Activated CD8-positive, alpha-beta T cell treated with anti-CD3 and anti-CD28 coated beads for 36 hours (primary cell): Measurements from ENCODE around the gene DDA1. TPM values are rescaled to one million over a fixed set of nuclear protein-coding genes. Genes with fewer than 3 reads are reported as not detected.
A peak's percentile ranks its signal among the peaks of the same experiment; 100 is the strongest.
"Not testable (repeated sequence)": the region's sequence is repeated elsewhere in the genome, so short reads cannot be mapped to it uniquely, and the experiment has no call there.

Experiments used
- ATAC-seq: fragments of 200-7000 bp; cut with Tn5 transposase; one replicate; pipeline ENCODE4 v1.10.0; 2021; ENCODE audit warnings: mild to moderate bottlenecking, moderate library complexity
- CTCF ChIA-PET: fragments of 350-600 bp; sonication (Branson Sonifier 250); formaldehyde crosslinking; loops from one replicate; lab custom pipeline; 2021; ENCODE audit warnings: antibody characterized with exemption; lab: Charles Lee
- POLR2A ChIA-PET: fragments of 350-600 bp; sonication (Branson Sonifier 250); formaldehyde crosslinking; loops from one replicate; lab custom pipeline; 2021; ENCODE audit warnings: antibody characterized with exemption; lab: Charles Lee
- DNase-seq: peaks from one replicate; pipeline ENCODE4 v3.0.0-alpha.2; 2020
- H3K27ac Mint-ChIP-seq: one replicate; pipeline ENCODE4 v1.8.0; 2021; ENCODE audit warnings: mild to moderate bottlenecking, mixed read lengths
- H3K27me3 Mint-ChIP-seq: one replicate; pipeline ENCODE4 v1.8.0; 2021; ENCODE audit warnings: mixed read lengths
- H3K36me3 Mint-ChIP-seq: one replicate; pipeline ENCODE4 v1.8.0; 2021; ENCODE audit warnings: low read depth, mixed read lengths
- H3K4me1 Mint-ChIP-seq: one replicate; pipeline ENCODE4 v1.8.0; 2021; ENCODE audit warnings: low read depth, mixed read lengths
- H3K4me3 Mint-ChIP-seq: one replicate; pipeline ENCODE4 v1.8.0; 2021; ENCODE audit warnings: mild to moderate bottlenecking, moderate library complexity, mixed read lengths
- H3K9me3 Mint-ChIP-seq: one replicate; pipeline ENCODE4 v1.8.0; 2021; ENCODE audit warnings: mixed read lengths
- intact Hi-C: fragments of 100-400 bp; cut with micrococcal nuclease; formaldehyde crosslinking; loops from one replicate; pipeline ENCODE4 v1.10.0; 2022
- total RNA-seq, 2 experiments: library from RNA; stranded (reverse); gene quantifications; one replicate each; pipeline ENCODE4 v1.2.3, GENCODE V29; 2021
- TF ChIP-seq, protein P1 (sequence below): fragments of 200-600 bp; IDR thresholded peaks from one replicate; pipeline ENCODE4 v1.8.0; 2022; ENCODE audit warnings: antibody characterized with exemption, mild to moderate bottlenecking

DDA1 gene
- total RNA-seq, 2 experiments from 2014 or later: 25.4 to 33.2 TPM

GRCh38 chr19:17266975-17267788 lies 42.2 kb upstream of the DDA1 start, which contains the start of gene BABAM1:
TSS of gene BABAM1 (plus strand) at chr19:17267443. CDS start at chr19:17268807, 1,364 bp downstream.
- intact Hi-C loops: no loop called here
- ChIA-PET POLR2A (interaction anchor here (0.5 to 5.7 kb wide), 4 partner anchors 15 to 138 kb away, joined by 3 to 36 read pairs (median 7); partner anchors contain the start of genes ANKLE1 and BST2), CTCF (interaction anchor here (0.8 to 5.9 kb wide), 11 partner anchors 8 to 224 kb away, joined by 3 to 46 read pairs (median 4); partner anchors contain the start of genes ANKLE1, DDA1 and USE1)
- no peaks in the 10 kb centered on the region for H3K27me3 Mint-ChIP-seq
- TF ChIP-seq, protein P1, sequence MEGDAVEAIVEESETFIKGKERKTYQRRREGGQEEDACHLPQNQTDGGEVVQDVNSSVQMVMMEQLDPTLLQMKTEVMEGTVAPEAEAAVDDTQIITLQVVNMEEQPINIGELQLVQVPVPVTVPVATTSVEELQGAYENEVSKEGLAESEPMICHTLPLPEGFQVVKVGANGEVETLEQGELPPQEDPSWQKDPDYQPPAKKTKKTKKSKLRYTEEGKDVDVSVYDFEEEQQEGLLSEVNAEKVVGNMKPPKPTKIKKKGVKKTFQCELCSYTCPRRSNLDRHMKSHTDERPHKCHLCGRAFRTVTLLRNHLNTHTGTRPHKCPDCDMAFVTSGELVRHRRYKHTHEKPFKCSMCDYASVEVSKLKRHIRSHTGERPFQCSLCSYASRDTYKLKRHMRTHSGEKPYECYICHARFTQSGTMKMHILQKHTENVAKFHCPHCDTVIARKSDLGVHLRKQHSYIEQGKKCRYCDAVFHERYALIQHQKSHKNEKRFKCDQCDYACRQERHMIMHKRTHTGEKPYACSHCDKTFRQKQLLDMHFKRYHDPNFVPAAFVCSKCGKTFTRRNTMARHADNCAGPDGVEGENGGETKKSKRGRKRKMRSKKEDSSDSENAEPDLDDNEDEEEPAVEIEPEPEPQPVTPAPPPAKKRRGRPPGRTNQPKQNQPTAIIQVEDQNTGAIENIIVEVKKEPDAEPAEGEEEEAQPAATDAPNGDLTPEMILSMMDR: no peak
- H3K36me3 Mint-ChIP-seq: peaks cover 8% of the 10 kb centered on the region
- H3K27ac Mint-ChIP-seq: peak within 1 kb of the TSS; percentile 90
- DNase-seq: peak; percentile 99
- H3K9me3 Mint-ChIP-seq: no peaks in the 10 kb centered on the region
- peak; percentile 95 for ATAC-seq
- H3K4me3 Mint-ChIP-seq: peak within 1 kb of the TSS; percentile 95
- peaks cover 15% of the 10 kb centered on the region for H3K4me1 Mint-ChIP-seq

- DNase-seq (no peak), ATAC-seq (no peak)
- Mint-ChIP-seq H3K4me1 (peaks cover 15% of the 10 kb centered on the region), H3K4me3 (peak overlapping the region; percentile 95), H3K27me3 (no peaks in the 10 kb centered on the region), H3K9me3 (no peaks in the 10 kb centered on the region), H3K36me3 (peaks cover 12% of the 10 kb centered on the region), H3K27ac (peak overlapping the region; percentile 90)
- TF ChIP-seq, protein P1: no peak
- POLR2A ChIA-PET: interaction anchor here (0.7 to 5.7 kb wide), 3 partner anchors 8 to 945 kb away, joined by 3 to 36 read pairs (median 6); partner anchors contain the start of gene ANKLE1
- intact Hi-C loops: no loop called here
- CTCF ChIA-PET: interaction anchor here (1.4 to 5.9 kb wide), 2 partner anchors 14 to 117 kb away, joined by 3 to 46 read pairs; partner anchors contain the start of gene ANKLE1
Observed at GRCh38 chr19:17268754-17269153, 40.6 kb upstream of the DDA1 start.

- ATAC-seq, H3K4me1 Mint-ChIP-seq, H3K27me3 Mint-ChIP-seq, intact Hi-C loops, CTCF ChIA-PET, H3K27ac Mint-ChIP-seq, H3K4me3 Mint-ChIP-seq, DNase-seq, H3K9me3 Mint-ChIP-seq: not testable (repeated sequence)
- peaks cover 34% of the 10 kb centered on the region for H3K36me3 Mint-ChIP-seq
- POLR2A ChIA-PET: interaction anchor here (0.7 kb wide), 1 partner anchor 561 kb away, joined by 3 read pairs; no protein-coding TSS in a partner anchor
Observed at GRCh38 chr19:17274892-17275291, 34.5 kb upstream of the DDA1 start.

GRCh38 chr19:17275441-17276175 lies 33.8 kb upstream of the DDA1 start:
- TF ChIP-seq, protein P1: no peak
- Mint-ChIP-seq H3K27me3 (no peaks in the 10 kb centered on the region), H3K36me3 (peaks cover 32% of the 10 kb centered on the region), H3K4me3 (no peak overlapping the region), H3K27ac (no peak overlapping the region), H3K9me3 (no peaks in the 10 kb centered on the region), H3K4me1 (no peaks in the 10 kb centered on the region)
- POLR2A ChIA-PET: interaction anchor here (0.7 kb wide), 1 partner anchor 562 kb away, joined by 3 read pairs; no protein-coding TSS in a partner anchor
- DNase-seq: no peak
- ATAC-seq: no peak
- CTCF ChIA-PET: interaction anchor here (0.5 kb wide), 1 partner anchor 212 kb away, joined by 3 read pairs; no protein-coding TSS in a partner anchor
- intact Hi-C loops: no loop called here

DNA sequence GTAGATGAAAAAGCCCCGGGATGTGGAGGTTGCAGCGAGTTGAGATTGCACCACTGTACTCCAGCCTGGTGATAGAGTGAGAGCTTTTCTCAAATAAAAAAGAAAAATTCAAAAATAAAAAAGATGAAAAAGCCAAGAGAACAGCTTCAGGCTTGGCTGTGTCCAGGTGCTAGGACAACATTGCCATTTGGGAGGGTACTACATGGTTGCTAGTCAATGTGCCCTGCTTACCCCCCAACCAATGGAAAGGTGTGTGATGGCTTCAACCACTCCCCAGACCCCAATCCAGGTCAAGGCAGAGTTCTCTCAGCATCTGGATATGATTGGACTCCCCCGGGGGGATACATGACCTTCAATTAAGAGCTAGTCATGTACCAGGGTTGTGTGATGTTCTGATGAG lies 29.9 kb upstream of the DDA1 start:
- no peak overlapping the region for H3K4me3 Mint-ChIP-seq
- CTCF ChIA-PET: interaction anchor here (0.6 to 1.0 kb wide), 3 partner anchors 11 to 297 kb away, joined by 3 to 4 read pairs (median 3); no protein-coding TSS in a partner anchor
- H3K27ac Mint-ChIP-seq: no peak overlapping the region
- H3K9me3 Mint-ChIP-seq: no peaks in the 10 kb centered on the region
- intact Hi-C loops: no loop called here
- POLR2A ChIA-PET: interaction anchor here (0.5 to 5.6 kb wide), 6 partner anchors 13 to 154 kb away, joined by 3 to 41 read pairs (median 3); partner anchors contain the start of genes BABAM1, MVB12A and USHBP1
- H3K4me1 Mint-ChIP-seq: peaks cover 6% of the 10 kb centered on the region
- no peak for DNase-seq
- no peak for ATAC-seq
- TF ChIP-seq, protein P1: no peak
- H3K36me3 Mint-ChIP-seq: peaks cover 32% of the 10 kb centered on the region
- no peaks in the 10 kb centered on the region for H3K27me3 Mint-ChIP-seq
